HG03521 (cell line): Measurements from ENCODE around the gene SOAT2.
"Not testable (repeated sequence)": the region's sequence is repeated elsewhere in the genome, so short reads cannot be mapped to it uniquely, and the experiment has no call there.

Source experiments
- ATAC-seq: cut with Tn5 transposase; IDR thresholded peaks from one replicate; pipeline ENCODE4 v1.9.1; 2021; ENCODE audit warnings: mild to moderate bottlenecking, moderate library complexity; ENCODE audit not compliant: unreplicated experiment

The SOAT2 gene

GRCh38 chr12:53131844-53132243, 28.6 kb downstream of the SOAT2 start:
- ATAC-seq, result no peak

DNA sequence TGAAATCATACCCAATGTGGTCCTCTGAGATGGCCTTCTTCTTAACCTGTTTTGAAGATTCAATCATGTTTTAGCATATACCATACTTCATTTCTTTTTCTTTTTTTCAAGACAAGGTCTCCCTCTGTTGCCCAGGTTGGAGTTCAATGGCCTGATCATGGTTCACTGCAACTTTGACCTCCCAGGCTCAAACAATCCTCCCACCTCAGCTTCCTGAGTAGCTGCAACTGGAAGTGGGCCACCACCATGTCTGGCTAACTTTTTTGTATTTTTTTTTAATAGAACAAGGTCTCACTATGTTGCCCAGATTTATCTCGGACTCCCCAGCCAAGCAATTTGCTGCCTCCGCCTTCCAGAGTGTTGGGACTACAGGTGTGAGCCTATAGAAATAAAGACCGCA, 30.4 kb downstream of the SOAT2 start:
- no peak for ATAC-seq

- no peak for ATAC-seq
Measured at GRCh38 chr12:53143355-53143754, 40.1 kb downstream of the SOAT2 start.

DNA sequence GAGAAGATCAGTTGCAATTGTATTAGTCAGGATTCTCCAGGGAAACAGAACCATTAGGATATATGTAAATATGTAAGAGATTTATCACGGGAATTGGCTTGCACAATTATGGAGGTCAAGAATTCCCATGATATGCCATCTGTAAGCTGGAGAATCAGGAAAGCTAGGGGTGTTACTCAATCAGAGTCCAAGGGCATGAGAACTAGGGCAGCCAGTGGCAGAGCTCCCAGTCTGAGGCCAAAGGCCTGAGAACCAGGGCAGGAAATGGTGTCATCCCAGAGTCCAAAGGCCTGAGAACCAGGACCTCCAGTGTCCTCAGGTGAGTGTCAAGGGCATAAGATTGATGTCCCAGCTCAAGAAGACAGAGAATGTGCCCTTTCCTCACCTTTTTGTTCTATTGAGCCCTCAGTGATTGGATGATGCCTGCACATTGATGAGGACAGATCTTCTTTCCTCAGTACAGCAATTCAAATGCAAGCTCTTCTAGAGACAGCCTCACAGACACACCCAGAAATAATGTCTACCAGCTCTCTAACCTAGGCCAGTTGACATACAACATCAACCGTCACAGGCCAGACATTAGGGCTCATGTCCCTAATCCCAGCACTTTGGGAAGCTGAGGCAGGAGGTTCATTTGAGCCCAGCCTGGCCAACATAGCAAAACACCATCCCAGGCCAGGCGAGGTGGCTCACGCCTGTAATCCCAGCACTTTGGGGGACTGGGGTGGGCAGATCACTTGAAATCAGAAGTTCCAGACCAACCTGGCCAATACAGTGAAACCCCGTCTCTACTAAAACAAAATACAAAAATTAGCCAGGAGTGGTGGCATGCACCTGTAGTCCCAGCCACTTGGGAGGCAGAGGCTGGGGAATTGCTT, 42.3 kb downstream of the SOAT2 start:
- no peak for ATAC-seq

- no peak for ATAC-seq
Measured at GRCh38 chr12:53147181-53147580, 43.9 kb downstream of the SOAT2 start.

DNA sequence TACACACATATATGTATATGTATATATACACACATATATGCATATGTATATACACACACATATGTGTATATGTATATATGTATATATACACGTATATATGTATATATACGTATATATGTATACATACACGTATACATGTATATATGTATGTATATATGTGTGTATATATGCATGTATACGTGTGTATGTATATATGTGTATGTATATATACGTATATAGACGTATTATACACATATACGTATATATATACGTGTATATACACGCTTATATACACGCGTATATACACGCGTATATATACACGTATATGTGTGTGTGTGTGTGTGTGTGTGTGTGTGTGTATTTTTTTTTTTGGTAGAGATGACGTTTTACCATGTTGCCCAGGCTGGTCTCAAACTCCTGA, 44.4 kb downstream of the SOAT2 start:
- ATAC-seq, result no peak

DNA sequence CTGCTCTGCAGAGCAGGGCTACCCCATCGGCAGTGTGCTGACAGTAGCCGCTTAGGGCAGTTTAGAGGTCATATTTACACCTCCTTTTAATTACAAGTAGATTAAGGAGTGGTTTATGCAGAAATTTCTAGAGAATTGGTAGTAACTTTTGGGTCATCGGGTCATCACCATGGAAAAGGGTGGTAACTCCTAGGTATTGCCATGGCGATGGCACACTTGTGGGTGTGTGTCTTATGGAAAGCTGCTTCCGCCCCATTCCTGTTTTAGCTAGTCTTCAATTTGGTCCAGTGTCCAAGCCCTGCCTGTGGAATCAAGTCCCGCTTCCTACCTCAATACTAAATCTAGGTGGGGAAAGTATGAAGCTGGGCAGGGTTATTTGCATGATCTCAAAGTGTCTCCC, 47.8 kb downstream of the SOAT2 start:
- no peak for ATAC-seq

GRCh38 chr12:53152390-53152789, 49.1 kb downstream of the SOAT2 start:
- ATAC-seq, result no peak

- ATAC-seq, result peak; percentile 78
Measured at GRCh38 chr12:53159195-53159839, 56.0 kb downstream of the SOAT2 start.

DNA sequence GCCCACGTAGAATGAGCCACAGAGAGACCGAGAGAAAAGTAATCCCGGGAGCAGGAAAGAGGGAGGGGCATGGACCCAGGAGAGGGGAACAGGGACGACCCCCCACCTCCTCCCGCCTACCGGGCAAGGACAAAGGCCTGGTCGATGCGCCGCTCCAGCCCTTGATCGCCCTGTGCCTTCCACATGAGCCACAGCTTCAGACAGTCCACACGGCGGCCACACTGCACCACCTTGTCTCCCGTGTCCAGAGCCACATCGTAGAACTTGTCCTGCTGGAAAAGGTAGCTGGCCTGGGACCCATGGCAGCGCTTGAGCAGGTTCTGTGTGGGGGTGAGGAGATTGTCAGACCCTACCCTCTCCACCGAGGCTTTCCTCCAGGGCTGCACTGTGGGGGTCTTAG, 56.7 kb downstream of the SOAT2 start:
- ATAC-seq, result no peak

DNA sequence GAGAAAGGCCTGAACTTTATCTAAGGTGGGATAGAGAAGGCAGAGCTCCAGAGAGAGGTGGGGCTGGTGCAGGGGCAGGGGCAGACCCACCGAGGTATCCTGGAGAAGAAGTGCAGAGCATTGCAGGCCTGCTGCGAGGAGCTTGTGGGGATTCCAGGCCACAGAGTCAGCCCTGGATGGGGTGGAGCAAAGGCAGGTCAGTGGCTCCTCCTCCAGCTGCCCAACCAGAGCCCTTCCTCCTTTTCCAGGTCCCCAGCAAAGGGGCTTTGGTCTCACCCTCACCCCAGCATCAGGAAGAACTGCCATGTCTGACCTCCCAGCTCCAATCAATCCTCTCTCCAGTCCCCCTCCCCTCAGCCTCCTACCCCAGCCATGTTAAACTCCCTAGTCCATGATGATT, 57.4 kb downstream of the SOAT2 start:
- no peak for ATAC-seq

- ATAC-seq, result no peak
Measured at GRCh38 chr12:53161119-53161911, 58.0 kb downstream of the SOAT2 start.

- ATAC-seq, result not testable (repeated sequence)
Measured at GRCh38 chr12:53163008-53163407, 59.7 kb downstream of the SOAT2 start.

DNA sequence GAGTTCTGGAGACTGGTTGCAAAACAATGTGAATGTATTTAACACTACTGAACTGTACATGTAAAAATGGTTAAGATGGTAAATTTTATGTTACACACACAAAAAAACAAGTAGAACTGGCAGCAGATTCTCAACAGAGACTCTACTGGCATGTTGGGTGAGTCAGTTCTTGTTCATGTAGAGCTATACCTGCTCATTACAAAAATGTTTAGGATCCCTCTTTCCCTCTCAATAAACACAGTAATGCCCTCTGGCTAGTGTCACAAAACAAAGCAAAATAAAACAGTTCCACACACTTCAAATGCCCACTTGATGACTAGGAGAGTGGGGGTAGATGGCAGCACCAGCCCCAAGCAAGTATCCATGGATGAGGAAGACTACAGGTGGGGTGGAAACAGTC, 63.6 kb downstream of the SOAT2 start:
- ATAC-seq, result no peak

- no peak for ATAC-seq
Measured at GRCh38 chr12:53169644-53170043, 66.4 kb downstream of the SOAT2 start.

GRCh38 chr12:53170215-53170614, 66.9 kb downstream of the SOAT2 start:
- no peak for ATAC-seq

DNA sequence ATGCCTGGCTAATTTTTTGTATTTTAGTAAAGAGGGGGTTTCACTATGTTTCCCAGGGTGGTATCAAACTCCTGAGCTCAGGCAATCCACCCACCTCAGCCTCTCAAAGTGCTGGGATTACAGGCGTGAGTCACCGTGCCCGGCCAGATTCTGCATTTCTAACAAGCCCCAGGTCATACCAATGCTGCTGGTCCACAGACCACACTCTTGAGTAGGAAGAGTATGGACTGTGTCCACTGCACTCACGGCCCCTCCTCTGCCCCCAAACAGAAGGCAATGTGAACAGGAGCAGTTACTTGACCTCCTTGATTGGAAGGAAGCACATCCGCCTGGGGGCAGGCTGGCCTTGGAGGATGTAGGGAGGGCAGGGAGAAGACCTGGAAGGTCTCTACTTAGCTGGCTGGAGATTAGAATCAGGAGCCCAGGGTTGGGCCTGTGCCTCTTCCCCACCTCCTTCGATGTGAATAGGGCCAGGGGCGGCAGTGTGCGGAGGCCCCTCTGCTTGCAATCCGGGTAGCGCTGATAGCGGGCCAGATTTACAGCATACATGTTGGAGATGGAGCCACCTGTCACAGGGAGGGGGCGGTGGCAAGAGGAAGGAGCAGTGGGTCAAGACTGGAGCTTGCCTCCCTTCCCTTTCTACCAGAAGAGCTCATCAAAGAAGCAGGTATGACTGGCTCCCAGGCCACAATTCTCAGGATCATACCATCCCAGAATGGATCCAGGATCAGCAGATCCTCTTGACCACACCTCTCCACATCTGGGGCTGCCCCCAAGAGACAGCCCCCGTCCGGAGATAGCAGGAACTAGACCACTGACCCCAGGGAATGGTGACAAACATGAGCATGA, 67.8 kb downstream of the SOAT2 start:
- no peak for ATAC-seq

DNA sequence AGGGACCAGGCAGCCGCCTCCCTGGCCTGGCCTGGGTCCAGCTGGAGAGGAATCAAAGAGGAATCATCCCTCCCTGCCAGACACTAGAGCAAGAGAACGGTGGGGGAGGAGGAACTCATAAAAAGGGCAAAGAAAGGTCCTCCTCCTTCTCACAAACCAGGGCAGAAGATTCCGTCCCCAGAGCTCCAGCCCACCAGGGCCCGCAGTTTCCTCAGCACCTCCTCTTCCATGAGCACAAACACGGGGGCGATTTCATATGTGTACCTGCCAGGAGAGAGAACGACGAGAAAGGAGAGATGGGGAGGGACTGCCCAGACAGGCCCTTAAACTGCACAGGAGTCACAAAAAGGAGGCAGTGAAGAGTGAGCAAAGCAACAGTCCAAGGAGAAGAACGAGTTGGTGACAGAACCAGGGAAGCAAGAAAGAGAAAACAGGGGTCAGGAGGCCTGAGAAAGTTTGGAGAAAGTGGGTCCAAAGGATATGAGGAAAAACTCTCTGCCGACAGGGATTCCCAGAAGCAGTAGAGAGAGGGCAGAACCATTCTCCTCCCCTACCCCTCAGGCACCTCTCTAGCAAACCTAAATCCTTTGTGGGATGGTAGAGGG, 68.5 kb downstream of the SOAT2 start:
- ATAC-seq, result no peak

DNA sequence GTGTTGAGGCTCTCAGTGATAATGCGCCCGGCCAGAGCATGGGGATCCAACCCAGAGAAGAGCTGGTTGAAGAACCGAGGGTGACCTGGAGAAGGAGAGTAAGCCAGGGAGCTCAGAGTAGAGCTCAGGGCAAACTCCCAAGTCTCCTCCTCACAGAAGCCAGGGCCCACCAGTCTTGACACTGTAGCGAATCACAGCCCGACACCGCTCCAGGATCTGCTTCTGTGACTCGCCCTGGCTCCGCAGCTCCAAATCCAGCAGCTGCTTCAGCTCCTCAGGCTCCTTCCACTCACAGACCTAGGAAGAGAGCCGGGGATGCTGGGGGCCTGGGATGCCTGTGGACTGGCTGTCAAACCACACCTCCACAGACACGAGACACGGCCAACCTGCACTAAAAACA, 69.1 kb downstream of the SOAT2 start:
- no peak for ATAC-seq

GRCh38 chr12:53173085-53173715, 69.9 kb downstream of the SOAT2 start:
- ATAC-seq, result no peak
